CD4-positive, CD25-positive, alpha-beta regulatory T cell (primary cell): ENCODE data around the gene F2RL1. TPM values are rescaled to one million over a fixed set of nuclear protein-coding genes. Genes with fewer than 3 reads are reported as not detected.

Experiments used
- ATAC-seq, 2 donors: fragments of 150-1000 bp; cut with Tn5 transposase; one replicate each; pipeline ENCODE4 v1.10.0; 2021; ENCODE audit warnings: low read depth in 2 of 2, moderate number of reproducible peaks in 2 of 2, moderate library complexity in 1 of 2
- DNase-seq, 3 donors: peaks; one replicate each; pipeline versions ENCODE4 v3.0.0 to v3.0.0-alpha.2; 2012 to 2022; ENCODE audit warnings: mixed read lengths in 1 of 3
- H3K27ac ChIP-seq: one replicate; pipeline ENCODE4 v1.7.0; 2013; ENCODE audit warnings: mild to moderate bottlenecking, low read length; ENCODE audit not compliant: insufficient read depth, poor library complexity, severe bottlenecking
- H3K27me3 ChIP-seq: one replicate; pipeline ENCODE4 v1.7.0; 2013; ENCODE audit warnings: low read length; ENCODE audit not compliant: control insufficient read depth, insufficient read depth
- H3K36me3 ChIP-seq: one replicate; pipeline ENCODE4 v1.7.0; 2013; ENCODE audit warnings: mild to moderate bottlenecking, low read length, moderate library complexity; ENCODE audit not compliant: control insufficient read depth, insufficient read depth
- H3K4me1 ChIP-seq: 2 replicates; pipeline ENCODE4 v1.7.0; 2013; ENCODE audit warnings: mild to moderate bottlenecking, low read length; ENCODE audit not compliant: insufficient read depth, control insufficient read depth, poor library complexity, severe bottlenecking
- H3K4me3 ChIP-seq: one replicate; pipeline ENCODE4 v1.7.0; 2013; ENCODE audit warnings: low read depth, mild to moderate bottlenecking, low read length, moderate library complexity
- H3K9me3 ChIP-seq, 2 experiments: 1 replicate in 1 of 2; 2 replicates in 1 of 2; pipeline ENCODE4 v1.7.0; 2013; ENCODE audit warnings: low read length in 2 of 2, mild to moderate bottlenecking in 1 of 2, moderate library complexity in 1 of 2; ENCODE audit not compliant: control insufficient read depth in 2 of 2
- H3K27ac Mint-ChIP-seq, 3 donors: one replicate each; pipeline ENCODE4 v1.8.0; 2020 to 2022; ENCODE audit warnings: mild to moderate bottlenecking in 3 of 3, mixed read lengths in 3 of 3, moderate library complexity in 2 of 3
- H3K27me3 Mint-ChIP-seq: one replicate; pipeline ENCODE4 v1.8.0; 2022; ENCODE audit warnings: mild to moderate bottlenecking, mixed read lengths
- H3K36me3 Mint-ChIP-seq: one replicate; pipeline ENCODE4 v1.8.0; 2020; ENCODE audit warnings: mixed read lengths
- H3K4me1 Mint-ChIP-seq, 4 donors: one replicate each; pipeline ENCODE4 v1.8.0; 2020 to 2022; ENCODE audit warnings: mixed read lengths in 4 of 4, mild to moderate bottlenecking in 1 of 4
- H3K4me3 Mint-ChIP-seq, 4 donors: one replicate each; pipeline ENCODE4 v1.8.0; 2020 to 2022; ENCODE audit warnings: mild to moderate bottlenecking in 4 of 4, mixed read lengths in 4 of 4, moderate library complexity in 3 of 4
- H3K9me3 Mint-ChIP-seq, 7 donors: one replicate each; pipeline ENCODE4 v1.8.0; 2020 to 2022; ENCODE audit warnings: mixed read lengths in 7 of 7, mild to moderate bottlenecking in 3 of 7, moderate library complexity in 2 of 7
- polyA plus RNA-seq, 4 donors: library from polyadenylated mRNA; unstranded; fragments of 300-500 nt; fragmentation: Illumina TruSeq; gene quantifications; one replicate each; pipeline ENCODE4 v1.2.3, GENCODE V29; 2021
- total RNA-seq: library from RNA; stranded (reverse); gene quantifications from one replicate; pipeline ENCODE4 v1.2.3, GENCODE V29; 2022

The F2RL1 gene
- total and polyA plus RNA-seq, 5 donors from 2014 or later, result 1.6 to 9.9 (median 5.7) TPM

DNA sequence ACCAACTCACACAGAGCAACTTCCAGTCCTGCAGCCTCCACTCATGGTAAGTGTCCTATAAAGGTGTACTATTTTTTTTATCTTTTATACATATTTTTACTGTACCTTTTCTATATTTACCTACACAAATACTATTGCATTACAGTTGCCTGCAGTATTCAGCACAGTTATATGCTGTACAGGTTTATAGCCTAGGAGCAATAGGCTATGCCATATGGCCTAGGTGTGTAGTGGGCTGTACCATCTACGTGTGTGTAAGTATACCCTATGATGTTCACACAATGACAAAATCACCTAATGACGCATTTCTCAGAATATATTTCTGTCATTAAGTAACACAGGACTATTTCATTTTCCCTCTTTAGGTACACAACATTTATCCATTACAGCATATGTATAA, 47.7 kb downstream of the F2RL1 start:
- no peak overlapping the region for H3K4me3 ChIP-seq
- H3K27me3 ChIP-seq, result no peaks in the 10 kb centered on the region
- no peak overlapping the region for H3K4me3 Mint-ChIP-seq
- ATAC-seq (no peak), DNase-seq (no peak)
- H3K4me1 ChIP-seq, result no peaks in the 10 kb centered on the region
- no peaks in the 10 kb centered on the region for H3K9me3 Mint-ChIP-seq
- H3K4me1 Mint-ChIP-seq, result peaks cover 0 to 5% (median under 1%) of the 10 kb centered on the region in 4 donors
- no peaks in the 10 kb centered on the region for H3K36me3 Mint-ChIP-seq
- H3K27ac Mint-ChIP-seq, result no peak overlapping the region
- no peaks in the 10 kb centered on the region for H3K27me3 Mint-ChIP-seq
- no peaks in the 10 kb centered on the region for H3K9me3 ChIP-seq
- no peaks in the 10 kb centered on the region for H3K36me3 ChIP-seq
- no peak overlapping the region for H3K27ac ChIP-seq

DNA sequence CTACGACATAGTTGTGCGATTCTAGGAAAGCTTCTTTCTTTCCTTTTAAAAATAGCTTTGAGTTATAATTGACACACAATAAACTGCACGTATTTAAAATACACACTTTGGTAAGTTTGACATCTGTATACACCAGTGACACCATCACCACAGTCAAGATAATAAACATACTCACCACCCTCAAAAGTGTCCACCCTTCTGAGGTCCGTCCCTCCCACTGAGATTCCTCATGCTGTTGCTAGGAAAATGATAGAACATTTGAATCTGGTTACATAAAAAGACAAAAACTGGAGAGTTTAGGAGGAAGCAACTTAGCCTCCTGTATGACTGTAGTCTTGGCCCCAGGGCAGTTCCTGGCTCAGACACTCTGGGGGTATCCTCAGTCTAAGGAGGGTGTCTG, 48.2 kb downstream of the F2RL1 start:
- no peak for DNase-seq

DNA sequence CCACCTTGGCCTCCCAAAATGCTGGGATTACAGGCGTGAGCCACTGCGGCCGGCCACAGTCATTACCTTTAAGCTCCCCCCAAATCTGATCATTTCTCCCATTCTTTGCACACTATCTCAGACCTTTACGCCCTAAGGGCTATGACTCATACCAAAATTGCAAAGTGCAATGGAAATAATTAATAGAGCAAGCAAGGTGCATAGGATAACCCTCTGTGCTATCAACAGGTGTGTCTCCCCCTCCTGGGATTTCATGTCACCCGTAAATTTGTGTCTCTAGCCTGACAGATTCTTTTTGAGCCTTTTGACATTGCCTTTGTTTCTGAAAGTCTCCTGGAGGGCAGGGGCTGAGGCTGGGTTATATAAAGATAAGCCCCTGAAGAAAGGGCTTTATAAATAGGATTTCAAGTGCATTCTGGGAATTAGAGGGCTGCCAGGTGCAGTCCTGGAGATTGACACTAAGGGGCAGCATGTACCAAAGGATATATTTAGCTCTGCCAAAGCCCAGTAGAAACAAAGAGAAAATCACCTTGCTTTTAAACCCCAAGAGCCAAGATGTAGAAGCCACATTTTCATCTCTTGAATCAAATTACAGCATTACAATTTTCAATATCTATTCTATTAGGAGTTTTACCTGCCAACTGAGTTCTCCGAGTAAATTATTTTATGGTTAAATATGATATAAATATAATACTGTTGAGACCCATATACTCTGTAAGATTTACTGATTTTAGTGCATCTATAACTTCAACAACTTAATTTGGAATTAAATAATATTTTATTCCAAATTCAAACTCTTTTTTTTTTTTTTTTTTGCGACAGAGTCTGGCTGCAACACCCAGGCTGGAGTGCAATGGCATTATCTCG, 49.2 kb downstream of the F2RL1 start:
- Mint-ChIP-seq H3K36me3 (no peaks in the 10 kb centered on the region), H3K4me1 (peaks cover 0 to 5% (median under 1%) of the 10 kb centered on the region in 4 donors), H3K27ac (peak overlapping the region in 1 of 3 donors; percentile 53), H3K9me3 (no peaks in the 10 kb centered on the region), H3K27me3 (no peaks in the 10 kb centered on the region), H3K4me3 (no peak overlapping the region)
- Histone ChIP-seq H3K36me3 (no peaks in the 10 kb centered on the region), H3K27me3 (no peaks in the 10 kb centered on the region), H3K9me3 (no peaks in the 10 kb centered on the region), H3K27ac (no peak overlapping the region), H3K4me1 (no peaks in the 10 kb centered on the region), H3K4me3 (no peak overlapping the region)
- DNase-seq, result peak; percentile 30 to 79 (median 64)
- peak; percentile 74 to 84 for ATAC-seq

More for the DNA sequence above, 48.2 kb downstream of the F2RL1 start:
- Mint-ChIP-seq H3K9me3 (no peaks in the 10 kb centered on the region), H3K27me3 (no peaks in the 10 kb centered on the region), H3K36me3 (no peaks in the 10 kb centered on the region), H3K4me1 (peaks cover 0 to 5% (median under 1%) of the 10 kb centered on the region in 4 donors), H3K27ac (no peak overlapping the region), H3K4me3 (no peak overlapping the region)
- ATAC-seq, result no peak
- Histone ChIP-seq H3K36me3 (no peaks in the 10 kb centered on the region), H3K27ac (no peak overlapping the region), H3K4me1 (no peaks in the 10 kb centered on the region), H3K27me3 (no peaks in the 10 kb centered on the region), H3K4me3 (no peak overlapping the region), H3K9me3 (no peaks in the 10 kb centered on the region)

DNA sequence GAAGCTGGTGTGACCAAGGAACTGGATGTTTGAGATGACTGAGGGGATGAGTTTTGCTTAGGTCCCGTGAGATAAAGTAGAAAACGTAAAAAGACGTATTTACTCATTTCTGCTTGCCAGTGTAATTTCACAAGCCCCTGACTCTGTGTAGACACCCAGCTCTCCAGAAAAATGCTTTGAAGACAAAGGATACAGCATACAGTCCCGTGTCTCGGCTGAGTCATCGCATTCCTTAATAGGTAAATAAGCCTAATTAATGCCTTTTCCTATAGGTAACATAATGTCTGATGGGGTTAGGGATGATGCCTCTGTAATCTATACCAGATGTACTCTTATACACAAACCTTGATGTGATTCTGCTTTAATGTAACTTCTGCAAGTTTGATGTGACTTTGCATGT, 51.2 kb downstream of the F2RL1 start:
- no peak overlapping the region for H3K4me3 Mint-ChIP-seq

DNA sequence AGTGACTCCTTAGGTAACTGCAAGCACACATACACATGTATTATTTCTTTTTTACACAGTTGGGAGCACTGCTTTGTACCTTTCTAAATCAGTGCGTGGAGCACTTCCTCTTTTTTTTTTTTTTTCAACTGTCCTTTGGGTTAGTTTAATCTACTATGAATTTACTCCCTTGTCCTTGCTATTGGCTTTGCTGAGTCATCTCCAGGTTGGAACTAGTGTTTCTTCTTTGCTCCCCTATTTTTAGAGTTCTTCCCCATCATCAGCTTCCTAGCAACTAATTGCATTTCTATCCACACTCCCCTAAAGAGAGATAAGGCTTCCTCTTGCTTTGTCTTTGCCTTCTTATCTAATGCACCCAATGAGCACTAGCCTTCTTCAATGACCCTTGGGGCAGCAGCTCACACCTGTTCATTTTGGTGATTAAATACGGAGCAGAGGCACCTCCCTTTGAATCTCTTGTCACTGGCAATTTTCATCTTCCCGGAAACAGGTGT, 55.3 kb downstream of the F2RL1 start:
- no peak overlapping the region for H3K4me3 Mint-ChIP-seq

More for the DNA sequence above, 51.2 kb downstream of the F2RL1 start:
- Histone ChIP-seq H3K27me3 (no peaks in the 10 kb centered on the region), H3K36me3 (no peaks in the 10 kb centered on the region), H3K9me3 (no peaks in the 10 kb centered on the region), H3K27ac (no peak overlapping the region), H3K4me1 (no peaks in the 10 kb centered on the region), H3K4me3 (no peak overlapping the region)
- Mint-ChIP-seq H3K27ac (no peak overlapping the region), H3K9me3 (no peaks in the 10 kb centered on the region), H3K36me3 (no peaks in the 10 kb centered on the region), H3K4me1 (peaks cover 0 to 5% (median under 1%) of the 10 kb centered on the region in 4 donors), H3K27me3 (no peaks in the 10 kb centered on the region)
- ATAC-seq (no peak), DNase-seq (no peak)

More for the DNA sequence above, 55.3 kb downstream of the F2RL1 start:
- ATAC-seq (no peak), DNase-seq (no peak)
- Mint-ChIP-seq H3K27ac (no peak overlapping the region), H3K36me3 (no peaks in the 10 kb centered on the region), H3K9me3 (no peaks in the 10 kb centered on the region), H3K27me3 (no peaks in the 10 kb centered on the region), H3K4me1 (no peaks in the 10 kb centered on the region)
- Histone ChIP-seq H3K27me3 (no peaks in the 10 kb centered on the region), H3K4me3 (no peak overlapping the region), H3K27ac (no peak overlapping the region), H3K36me3 (no peaks in the 10 kb centered on the region), H3K9me3 (no peaks in the 10 kb centered on the region), H3K4me1 (no peaks in the 10 kb centered on the region)

Other genes with a start within 250 kb of the F2RL1 start
- gene F2RL2, start 195.6 kb upstream of the F2RL1 start, total RNA-seq, result not detected
- 1 to 10 TPM in 1 of 4 donors, under 1 TPM in 3; 0.77 to 1.6 (median 0.83) TPM for gene F2RL2, start 195.6 kb upstream of the F2RL1 start, polyA plus RNA-seq
- gene F2R, start 102.9 kb upstream of the F2RL1 start, total RNA-seq, result 6.8 TPM
- 1 to 10 TPM; 2.1 to 2.8 (median 2.7) TPM for gene F2R, start 102.9 kb upstream of the F2RL1 start, polyA plus RNA-seq
- gene S100Z, start 31.0 kb downstream of the F2RL1 start, total RNA-seq, result 1.7 TPM
- 1 to 10 TPM in 3 of 4 donors, under 1 TPM in 1; 0.72 to 4.0 (median 1.4) TPM for gene S100Z, start 31.0 kb downstream of the F2RL1 start, polyA plus RNA-seq
- 2.5 TPM for gene CRHBP, start 134.0 kb downstream of the F2RL1 start, total RNA-seq
- gene CRHBP, start 134.0 kb downstream of the F2RL1 start, polyA plus RNA-seq, result not detected
- gene AGGF1, start 211.4 kb downstream of the F2RL1 start, total RNA-seq, result 17.6 TPM
- gene AGGF1, start 211.4 kb downstream of the F2RL1 start, polyA plus RNA-seq, result 10 to 100 TPM; 24.4 to 35.3 (median 29.4) TPM